HG03460 (cell line): ENCODE data around the gene RNASEH2B.

ENCODE experiments used
- ATAC-seq: cut with Tn5 transposase; IDR thresholded peaks from one replicate; pipeline ENCODE4 v1.9.1; 2021; ENCODE audit not compliant: unreplicated experiment

Gene RNASEH2B

GRCh38 chr13:50934735-50935435, 25.3 kb downstream of the RNASEH2B start:
- no peak for ATAC-seq

- ATAC-seq: no peak
Measured at GRCh38 chr13:50936679-50937078, 27.1 kb downstream of the RNASEH2B start.

- ATAC-seq: no peak
Measured at GRCh38 chr13:50940509-50940908, 30.9 kb downstream of the RNASEH2B start.

GRCh38 chr13:50941146-50941545, 31.6 kb downstream of the RNASEH2B start:
- ATAC-seq: no peak

GRCh38 chr13:50942630-50943311, 33.2 kb downstream of the RNASEH2B start:
- ATAC-seq: no peak

- ATAC-seq: no peak
Measured at GRCh38 chr13:50945669-50946068, 36.1 kb downstream of the RNASEH2B start.

GRCh38 chr13:50948601-50949000, 39.0 kb downstream of the RNASEH2B start:
- ATAC-seq: no peak

GRCh38 chr13:50950849-50951248, 41.3 kb downstream of the RNASEH2B start:
- ATAC-seq: no peak

- ATAC-seq: no peak
Measured at GRCh38 chr13:50951366-50951765, 41.8 kb downstream of the RNASEH2B start.

- ATAC-seq: no peak
Measured at GRCh38 chr13:50955241-50955640, 45.6 kb downstream of the RNASEH2B start.

GRCh38 chr13:50955798-50956197, 46.2 kb downstream of the RNASEH2B start:
- ATAC-seq: no peak

GRCh38 chr13:50957620-50958019, 48.0 kb downstream of the RNASEH2B start:
- no peak for ATAC-seq

- no peak for ATAC-seq
Measured at GRCh38 chr13:50969691-50970090, 60.1 kb downstream of the RNASEH2B start.

- ATAC-seq: no peak
Measured at GRCh38 chr13:50970956-50971355, 61.4 kb downstream of the RNASEH2B start.

GRCh38 chr13:50974268-50974667, 64.7 kb downstream of the RNASEH2B start:
- ATAC-seq: no peak

- no peak for ATAC-seq
Measured at GRCh38 chr13:50979187-50979586, 69.6 kb downstream of the RNASEH2B start.

GRCh38 chr13:50981686-50982085, 72.1 kb downstream of the RNASEH2B start:
- no peak for ATAC-seq

- no peak for ATAC-seq
Measured at GRCh38 chr13:50989476-50989875, 79.9 kb downstream of the RNASEH2B start.

GRCh38 chr13:50990065-50990817, 80.7 kb downstream of the RNASEH2B start:
- ATAC-seq: no peak

- ATAC-seq: no peak
Measured at GRCh38 chr13:50990818-50991506, 81.4 kb downstream of the RNASEH2B start.
